ENCODE measurements around the gene MKNK2.

GRCh38 chr19:2072757-2073551, 21.9 kb upstream of the MKNK2 start:
- TF ChIP-seq POLR2A (IDR thresholded peaks at IDR 0.05), result no peak
- TF ChIP-seq, protein P1, sequence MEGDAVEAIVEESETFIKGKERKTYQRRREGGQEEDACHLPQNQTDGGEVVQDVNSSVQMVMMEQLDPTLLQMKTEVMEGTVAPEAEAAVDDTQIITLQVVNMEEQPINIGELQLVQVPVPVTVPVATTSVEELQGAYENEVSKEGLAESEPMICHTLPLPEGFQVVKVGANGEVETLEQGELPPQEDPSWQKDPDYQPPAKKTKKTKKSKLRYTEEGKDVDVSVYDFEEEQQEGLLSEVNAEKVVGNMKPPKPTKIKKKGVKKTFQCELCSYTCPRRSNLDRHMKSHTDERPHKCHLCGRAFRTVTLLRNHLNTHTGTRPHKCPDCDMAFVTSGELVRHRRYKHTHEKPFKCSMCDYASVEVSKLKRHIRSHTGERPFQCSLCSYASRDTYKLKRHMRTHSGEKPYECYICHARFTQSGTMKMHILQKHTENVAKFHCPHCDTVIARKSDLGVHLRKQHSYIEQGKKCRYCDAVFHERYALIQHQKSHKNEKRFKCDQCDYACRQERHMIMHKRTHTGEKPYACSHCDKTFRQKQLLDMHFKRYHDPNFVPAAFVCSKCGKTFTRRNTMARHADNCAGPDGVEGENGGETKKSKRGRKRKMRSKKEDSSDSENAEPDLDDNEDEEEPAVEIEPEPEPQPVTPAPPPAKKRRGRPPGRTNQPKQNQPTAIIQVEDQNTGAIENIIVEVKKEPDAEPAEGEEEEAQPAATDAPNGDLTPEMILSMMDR (IDR thresholded peaks at IDR 0.05), result no peak
